IMR-90 (cell line): ENCODE data around the gene BCL6. TPM values are rescaled to one million over a fixed set of nuclear protein-coding genes. Genes with fewer than 3 reads are reported as not detected.

Experiments used
- ATAC-seq: fragments of 200-7000 bp; cut with Tn5 transposase; 2 replicates; pipeline ENCODE4 v1.9.1; 2020; ENCODE audit warnings: low read depth, mild to moderate bottlenecking, moderate library complexity
- BruUV-seq: library from RNA; stranded (reverse); fragments of 400-500 nt; replicated peaks from 2 replicates; lab custom pipeline; 2021; lab: Mats Ljungman, UMichigan
- CTCF ChIA-PET: fragments of 300-600 bp; formaldehyde crosslinking; extraction: SDS; loops from one replicate; lab custom pipeline; 2021; ENCODE audit warnings: antibody characterized with exemption; lab: Yijun Ruan, JAX
- POLR2A ChIA-PET: fragments of 300-600 bp; sonication (Branson Sonifier 250); formaldehyde crosslinking; loops from one replicate; lab custom pipeline; 2022; ENCODE audit warnings: antibody characterized with exemption; ENCODE audit not compliant: unreplicated experiment; lab: Charles Lee
- DNase-seq: peaks from one replicate; pipeline ENCODE4 v3.0.0; 2013
- H2AFZ ChIP-seq: replicated peaks from 2 replicates; pipeline ENCODE3; 2013; ENCODE audit warnings: low read length, mild to moderate bottlenecking; ENCODE audit not compliant: poor library complexity
- H2AK5ac ChIP-seq: 2 replicates; pipeline ENCODE4 v1.6.1; 2013; ENCODE audit warnings: low read depth, low read length, inconsistent platforms
- H2AK9ac ChIP-seq: replicated peaks from 2 replicates; pipeline ENCODE3; 2013; ENCODE audit warnings: mild to moderate bottlenecking, low read depth, low read length, moderate library complexity; ENCODE audit not compliant: poor library complexity
- H2BK120ac ChIP-seq: 2 replicates; pipeline ENCODE4 v1.6.1; 2013; ENCODE audit warnings: low read depth, low read length, inconsistent platforms
- H2BK15ac ChIP-seq: 3 replicates; pipeline ENCODE4 v1.6.1; 2013; ENCODE audit warnings: low read depth, low read length, inconsistent platforms
- H2BK20ac ChIP-seq: 2 replicates; pipeline ENCODE4 v1.6.1; 2013; ENCODE audit warnings: low read depth, mild to moderate bottlenecking, inconsistent platforms, low read length, moderate library complexity
- H2BK5ac ChIP-seq: 2 replicates; pipeline ENCODE4 v1.6.1; 2013; ENCODE audit warnings: mild to moderate bottlenecking, low read depth, low read length, inconsistent platforms; ENCODE audit not compliant: poor library complexity, severe bottlenecking
- H3K14ac ChIP-seq: replicated peaks from 2 replicates; pipeline ENCODE4 v1.6.1; 2013; ENCODE audit warnings: low read depth, low read length, inconsistent platforms
- H3K18ac ChIP-seq: 2 replicates; pipeline ENCODE4 v1.6.1; 2013; ENCODE audit warnings: low read depth, low read length, control low read depth
- H3K23ac ChIP-seq: 2 replicates; pipeline ENCODE4 v1.6.1; 2013; ENCODE audit warnings: low read depth, low read length, inconsistent platforms
- H3K27ac ChIP-seq: 2 replicates; pipeline ENCODE4 v1.5.1; 2013; ENCODE audit warnings: mild to moderate bottlenecking, control low read depth, low read length; ENCODE audit not compliant: insufficient read depth
- H3K27me3 ChIP-seq: 2 replicates; pipeline ENCODE4 v1.6.1; 2013; ENCODE audit warnings: low read length; ENCODE audit not compliant: control insufficient read depth, insufficient read depth
- H3K36me3 ChIP-seq: 2 replicates; pipeline ENCODE4 v1.6.1; 2013; ENCODE audit warnings: low read length, mixed read lengths; ENCODE audit not compliant: control insufficient read depth, insufficient read depth
- H3K4ac ChIP-seq: 2 replicates; pipeline ENCODE4 v1.6.1; 2013; ENCODE audit warnings: low read depth, low read length, inconsistent platforms
- H3K4me1 ChIP-seq: 2 replicates; pipeline ENCODE4 v1.6.1; 2013; ENCODE audit warnings: low read length, mixed read lengths; ENCODE audit not compliant: control insufficient read depth, insufficient read depth
- H3K4me2 ChIP-seq: 2 replicates; pipeline ENCODE4 v1.6.1; 2013; ENCODE audit warnings: low read depth, mild to moderate bottlenecking, control low read depth, low read length, moderate library complexity
- H3K4me3 ChIP-seq: 2 replicates; pipeline ENCODE4 v1.5.1; 2013; ENCODE audit warnings: low read depth, mild to moderate bottlenecking, control low read depth, low read length, moderate library complexity; ENCODE audit not compliant: insufficient read depth
- H3K56ac ChIP-seq: 2 replicates; pipeline ENCODE4 v1.6.1; 2013; ENCODE audit warnings: low read length, inconsistent platforms; ENCODE audit not compliant: insufficient read depth; ENCODE audit errors: extremely low read depth
- H3K79me1 ChIP-seq, 2 experiments: 2 replicates each; pipeline ENCODE4 v1.6.1; 2013; ENCODE audit warnings: low read length in 2 of 2, inconsistent platforms in 1 of 2, low read depth in 1 of 2
- H3K9ac ChIP-seq: 2 replicates; pipeline ENCODE4 v1.6.1; 2013; ENCODE audit warnings: low read depth, low read length, control low read depth
- H3K9me1 ChIP-seq: 2 replicates; pipeline ENCODE4 v1.6.1; 2013; ENCODE audit warnings: low read length, inconsistent platforms; ENCODE audit not compliant: insufficient read depth
- H3K9me3 ChIP-seq: 2 replicates; pipeline ENCODE4 v1.6.1; 2013; ENCODE audit warnings: low read length; ENCODE audit not compliant: control insufficient read depth, insufficient read depth
- H4K20me1 ChIP-seq: 2 replicates; pipeline ENCODE4 v1.6.1; 2013; ENCODE audit warnings: low read length, inconsistent platforms; ENCODE audit not compliant: insufficient read depth
- H4K5ac ChIP-seq: 2 replicates; pipeline ENCODE4 v1.6.1; 2013; ENCODE audit warnings: mild to moderate bottlenecking, low read depth, low read length, control low read depth
- H4K8ac ChIP-seq, 2 experiments: 2 replicates each; pipeline ENCODE4 v1.6.1; 2013; ENCODE audit warnings: low read depth in 2 of 2, low read length in 2 of 2, control low read depth in 1 of 2, inconsistent platforms in 1 of 2
- H4K91ac ChIP-seq: 2 replicates; pipeline ENCODE4 v1.6.1; 2013; ENCODE audit warnings: low read depth, low read length, inconsistent platforms; ENCODE audit not compliant: insufficient read depth
- BHLHE40 ChIP-seq: fragments of 150-350 bp; IDR thresholded peaks from 2 replicates; pipeline ENCODE4 v1.6.1; 2016; ENCODE audit warnings: mild to moderate bottlenecking, low read depth, low read length
- CEBPB ChIP-seq: IDR thresholded peaks from 2 replicates; pipeline ENCODE4 v1.6.1; 2012; ENCODE audit warnings: low read depth, low read length, improper control_type of control experiment
- FOS ChIP-seq: fragments of 150-350 bp; IDR thresholded peaks from 2 replicates; pipeline ENCODE4 v1.6.1; 2016; ENCODE audit warnings: low read depth, low read length
- MAZ ChIP-seq: IDR thresholded peaks from 2 replicates; pipeline ENCODE4 v1.6.1; 2012; ENCODE audit warnings: low read depth, mild to moderate bottlenecking, low read length, improper control_type of control experiment, moderate library complexity, borderline replicate concordance
- MXI1 ChIP-seq: IDR thresholded peaks from 2 replicates; pipeline ENCODE4 v1.6.1; 2012; ENCODE audit warnings: low read depth, mild to moderate bottlenecking, low read length, moderate library complexity, borderline replicate concordance
- POLR2A ChIP-seq: IDR thresholded peaks from 2 replicates; pipeline ENCODE4 v1.6.1; 2012; ENCODE audit warnings: mild to moderate bottlenecking, low read depth, low read length
- RCOR1 ChIP-seq: IDR thresholded peaks from 2 replicates; pipeline ENCODE4 v1.6.1; 2012; ENCODE audit warnings: mild to moderate bottlenecking, low read length, improper control_type of control experiment; ENCODE audit not compliant: insufficient replicate concordance
- SMC3 ChIP-seq: fragments of 150-350 bp; IDR thresholded peaks from 2 replicates; pipeline ENCODE4 v1.6.1; 2016; ENCODE audit warnings: low read depth, mild to moderate bottlenecking, antibody characterized with exemption, low read length, moderate library complexity
- dilution Hi-C: fragments of 300-500 bp; cut with HindIII; formaldehyde crosslinking; loops from one replicate; pipeline ENCODE4 v1.14.3; 2018; ENCODE audit warnings: low sequenced_read_pairs; ENCODE audit not compliant: unreplicated experiment
- in situ Hi-C: fragments of 300-500 bp; cut with MboI; formaldehyde crosslinking; loops from 3 replicates; pipeline ENCODE4 v1.14.3; 2019; ENCODE audit warnings: low sequenced_read_pairs, inconsistent platforms, mixed read lengths
- intact Hi-C: fragments of 100-400 bp; cut with micrococcal nuclease; formaldehyde crosslinking; loops from 2 replicates; pipeline ENCODE4 v1.10.0; 2022
- polyA plus RNA-seq, 3 experiments: library from polyadenylated mRNA; depleted of rRNA; stranded (reverse); fragments of >200 nt; gene quantifications; 2 replicates each; pipeline ENCODE4 v1.2.3, GENCODE V29; 2012; ENCODE audit warnings: low replicate concordance in 1 of 3
- total RNA-seq: library from RNA; depleted of rRNA; stranded (reverse); fragments of >200 nt; gene quantifications from 2 replicates; pipeline ENCODE4 v1.2.3, GENCODE V29; 2012

The BCL6 gene
- total and polyA plus RNA-seq, 2 of the 4 experiments (the other 2 are of a cell fraction) = 19.7 to 22.6 TPM

GRCh38 chr3:187708696-187709095, 36.6 kb downstream of the BCL6 start:
- TF ChIP-seq CEBPB = no peak
- no peak for TF ChIP-seq MXI1
- no peak for TF ChIP-seq POLR2A
- TF ChIP-seq BHLHE40 = no peak
- TF ChIP-seq SMC3 = no peak
- no peak for TF ChIP-seq FOS
- TF ChIP-seq MAZ = no peak
- TF ChIP-seq RCOR1 = no peak
- H3K56ac ChIP-seq = no peak overlapping the region
- no peak overlapping the region for H2BK20ac ChIP-seq
- no peaks in the 10 kb centered on the region for H3K4me1 ChIP-seq
- no peaks in the 10 kb centered on the region for H3K9me1 ChIP-seq
- in situ Hi-C loops = loop anchor here (25.0 kb wide), 1 partner anchor 1529 kb away; no protein-coding TSS in a partner anchor
- intact Hi-C loops = loop anchor here (10.0 kb wide), 1 partner anchor 864 kb away; the partner anchor contains the start of gene ADIPOQ
- H3K23ac ChIP-seq = no peak overlapping the region
- no peaks in the 10 kb centered on the region for H3K79me1 ChIP-seq
- H4K8ac ChIP-seq = no peak overlapping the region
- POLR2A ChIA-PET = no interaction called here
- H2AK9ac ChIP-seq = no peak overlapping the region
- H3K4me2 ChIP-seq = no peak overlapping the region
- DNase-seq (no peak), ATAC-seq (no peak)
- no peak overlapping the region for H2BK120ac ChIP-seq
- no peak overlapping the region for H3K4ac ChIP-seq
- H3K4me3 ChIP-seq = no peak overlapping the region
- no peak overlapping the region for H4K91ac ChIP-seq
- H3K36me3 ChIP-seq = no peaks in the 10 kb centered on the region
- peaks cover 6% of the 10 kb centered on the region for H3K27me3 ChIP-seq
- H3K9ac ChIP-seq = no peak overlapping the region
- no peak overlapping the region for H2BK5ac ChIP-seq
- no peak overlapping the region for H3K27ac ChIP-seq
- H4K20me1 ChIP-seq = no peaks in the 10 kb centered on the region
- no peak overlapping the region for H3K14ac ChIP-seq
- no TSS peak for BruUV-seq
- dilution Hi-C loops = no loop called here
- no peak overlapping the region for H2AK5ac ChIP-seq
- no peak overlapping the region for H2BK15ac ChIP-seq
- no peak overlapping the region for H3K18ac ChIP-seq
- H3K9me3 ChIP-seq = no peaks in the 10 kb centered on the region
- CTCF ChIA-PET = interaction anchor here (0.6 to 1.2 kb wide), 2 partner anchors 29 to 401 kb away, joined by 3 read pairs; no protein-coding TSS in a partner anchor
- no peak overlapping the region for H2AFZ ChIP-seq
- H4K5ac ChIP-seq = no peak overlapping the region
